Measurements from ENCODE around the gene WNT5A.
"Not testable (repeated sequence)": the region's sequence is repeated elsewhere in the genome, so short reads cannot be mapped to it uniquely, and the experiment has no call there.

The WNT5A gene

DNA sequence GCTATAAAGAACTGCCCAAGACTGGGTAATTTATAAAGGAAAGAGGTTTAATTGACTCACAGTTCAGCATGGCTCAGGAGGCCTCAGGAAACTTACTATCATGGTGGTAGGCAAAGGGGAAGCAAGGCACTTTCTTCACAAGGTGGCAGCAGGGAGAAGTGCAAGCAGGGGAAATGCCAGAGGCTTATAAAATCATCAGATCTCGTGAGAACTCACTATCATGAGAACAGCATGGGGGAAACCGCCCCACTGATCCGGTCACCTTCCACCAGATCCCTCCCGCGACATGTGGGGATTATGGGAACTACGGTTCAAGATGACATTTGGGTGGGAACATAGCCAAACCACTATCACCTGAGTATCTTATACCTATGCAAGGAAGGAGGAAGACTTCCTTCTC lies 18.0 kb upstream of the WNT5A start:
- DNase-seq = not testable (repeated sequence)

GRCh38 chr3:55501905-55502304 lies 14.8 kb upstream of the WNT5A start:
- DNase-seq = no peak

DNA sequence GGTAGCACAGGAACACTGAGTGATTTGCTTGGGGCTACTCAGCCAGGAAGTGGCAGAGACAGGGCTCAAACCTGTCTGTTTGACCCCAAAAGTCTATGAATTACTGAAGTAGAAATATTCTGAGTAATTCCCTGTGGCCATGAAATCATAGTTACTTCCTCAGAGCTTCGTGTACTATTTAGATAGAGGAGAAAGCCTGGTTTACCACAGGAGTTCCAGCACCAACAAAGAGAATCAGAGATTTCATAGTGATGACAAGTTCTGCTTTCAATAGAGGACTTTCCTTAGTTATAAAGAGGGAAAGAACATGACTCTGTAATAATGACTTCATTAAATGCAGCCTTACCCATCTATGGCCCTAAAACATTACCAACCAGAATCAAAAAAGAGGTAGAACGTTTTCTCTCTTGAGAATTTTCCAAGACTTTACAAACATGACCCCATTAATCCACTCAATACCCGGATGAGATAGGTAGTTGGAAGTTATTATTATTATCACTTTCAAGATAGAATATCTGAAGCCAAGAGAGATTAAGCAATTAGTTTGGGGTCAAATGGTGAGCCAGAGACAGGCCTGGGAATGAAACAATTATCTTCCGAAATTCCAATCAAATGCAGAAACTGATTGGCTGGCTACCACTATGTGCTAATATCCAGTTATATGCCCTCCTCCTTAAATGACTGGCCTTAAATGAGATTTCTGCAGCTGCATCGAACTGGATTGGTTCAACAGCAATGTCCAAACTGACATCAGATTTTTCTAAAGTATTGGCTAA lies 13.6 kb upstream of the WNT5A start:
- no peak for DNase-seq

- no peak for DNase-seq
These were observed 11.4 kb upstream of the WNT5A start for GRCh38 chr3:55498520-55498919.

GRCh38 chr3:55497250-55497649 lies 10.1 kb upstream of the WNT5A start:
- no peak for DNase-seq

DNA sequence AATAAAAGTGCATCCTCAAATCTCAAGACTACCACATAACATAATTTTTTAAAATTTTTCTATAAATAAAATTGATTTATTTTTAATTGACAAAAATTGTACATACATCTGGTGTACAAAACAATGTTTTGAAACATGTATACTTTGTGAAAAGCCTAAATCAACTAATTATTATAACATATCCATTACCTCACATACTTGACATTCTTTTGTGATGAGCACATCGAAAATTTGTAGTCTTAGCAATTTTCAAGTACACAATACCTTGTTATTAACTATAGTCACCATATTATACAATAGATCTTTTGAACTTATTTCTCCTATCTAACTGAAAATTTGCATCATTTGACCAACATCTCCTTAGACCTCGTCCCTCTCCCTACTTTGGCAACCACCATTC lies 7.9 kb upstream of the WNT5A start:
- DNase-seq = no peak

DNA sequence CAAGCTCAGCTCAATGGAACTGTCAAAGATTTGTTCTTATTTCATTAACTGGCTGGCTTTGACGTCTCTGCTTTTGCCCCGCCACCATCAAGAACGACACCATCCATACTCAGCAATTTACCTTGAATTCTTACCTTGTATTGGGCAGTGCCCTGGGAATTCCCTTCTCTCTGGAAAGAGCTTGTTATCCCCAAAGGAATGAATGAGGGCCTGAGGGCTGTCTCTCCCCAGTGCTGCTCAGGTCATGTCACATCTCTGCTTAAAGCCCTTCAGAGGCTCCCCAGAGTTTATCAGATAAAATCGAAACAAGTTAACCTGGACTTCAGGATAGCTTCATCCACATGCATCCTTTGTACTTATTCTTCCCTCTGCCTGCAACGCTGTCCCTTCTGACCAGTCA lies 5.9 kb upstream of the WNT5A start:
- no peak for DNase-seq

- DNase-seq = no peak
These were observed 4.2 kb upstream of the WNT5A start for GRCh38 chr3:55491296-55491816.

- no peak for DNase-seq
These were observed 3.3 kb upstream of the WNT5A start for GRCh38 chr3:55490276-55490913.

- DNase-seq = no peak
These were observed 2.7 kb upstream of the WNT5A start for GRCh38 chr3:55489798-55490132.

GRCh38 chr3:55488398-55489055 lies 1.4 kb upstream of the WNT5A start:
- DNase-seq = peak; percentile 40

DNA sequence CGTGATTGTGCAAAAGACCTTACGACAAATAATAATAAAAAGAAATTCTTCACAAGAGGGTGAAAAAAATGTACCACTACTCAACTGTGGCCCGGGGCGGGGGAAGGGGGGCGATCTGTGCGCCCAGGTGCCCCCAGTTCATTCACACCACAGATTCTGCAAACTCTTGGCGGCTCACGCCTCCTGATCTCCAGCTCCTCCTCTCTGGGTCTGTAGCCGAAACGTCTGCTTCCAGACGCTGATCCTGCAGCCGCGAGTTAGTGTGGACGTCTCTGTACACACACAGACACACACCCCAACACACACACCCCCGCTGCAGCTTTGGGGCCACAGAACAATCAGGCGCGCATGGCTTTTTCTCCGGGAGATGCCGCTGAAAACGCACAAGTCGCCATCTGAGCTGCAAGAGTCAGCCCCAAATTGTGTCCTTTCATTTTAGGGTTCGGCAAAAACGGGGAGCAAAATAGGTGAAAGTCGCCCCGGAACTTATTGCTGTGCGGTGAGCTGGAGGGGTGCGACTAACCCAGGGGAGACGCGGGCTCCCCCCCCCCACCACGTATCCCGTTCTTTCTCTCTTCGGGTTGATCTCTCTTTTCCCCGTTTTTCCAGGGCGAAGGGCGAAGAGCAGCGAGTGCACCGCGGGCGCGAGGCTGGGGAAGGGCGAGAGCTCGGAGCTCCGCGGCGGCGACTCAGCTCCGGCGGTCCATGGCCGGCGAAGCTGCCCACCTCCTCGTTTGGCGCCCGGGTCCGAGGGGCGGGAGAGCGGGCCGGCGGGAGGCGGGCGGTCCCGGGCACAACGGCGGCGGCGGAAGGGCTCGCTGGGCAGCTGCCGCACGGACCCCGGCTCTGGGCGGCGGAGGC lies 505 bp upstream of the WNT5A start:
- peak; percentile 14 for DNase-seq

- DNase-seq = no peak
These were observed 827 bp downstream of the WNT5A start for GRCh38 chr3:55486101-55486856.

- peak; percentile 72 for DNase-seq
These were observed 2.0 kb downstream of the WNT5A start for GRCh38 chr3:55484801-55485791.

GRCh38 chr3:55484191-55484689 lies 2.9 kb downstream of the WNT5A start:
- no peak for DNase-seq

GRCh38 chr3:55483196-55484095 lies 3.7 kb downstream of the WNT5A start:
- DNase-seq = no peak

- peak; percentile 13 for DNase-seq
These were observed 4.5 kb downstream of the WNT5A start for GRCh38 chr3:55482496-55483195.

GRCh38 chr3:55481744-55482495 lies 5.2 kb downstream of the WNT5A start:
- DNase-seq = no peak
